K562 (cell line): ENCODE measurements around the gene ATRN. TPM values are rescaled to one million over a fixed set of nuclear protein-coding genes. Genes with fewer than 3 reads are reported as not detected.

ENCODE experiments used
- ATAC-seq: fragments of 200-7000 bp; cut with Tn5 transposase; 3 replicates; pipeline ENCODE4 v1.9.1; 2020; ENCODE audit warnings: moderate library complexity
- BruUV-seq: library from RNA; stranded (reverse); fragments of 400-500 nt; replicated peaks from 2 replicates; lab custom pipeline; 2021; lab: Mats Ljungman, UMichigan
- CTCF ChIA-PET: fragments of 300-600 bp; formaldehyde crosslinking; extraction: SDS; loops from one replicate; lab custom pipeline; 2021; ENCODE audit warnings: low intra/inter-chr PET ratio; lab: Yijun Ruan, JAX
- POLR2A ChIA-PET: fragments of 300-600, 350-650 bp; sonication (Branson Sonifier 250); formaldehyde crosslinking; extraction: SDS; loops from one replicate; lab custom pipeline; 2021; ENCODE audit warnings: antibody characterized with exemption, inconsistent platforms; lab: Yijun Ruan, JAX
- DNase-seq, 4 experiments: peaks; one replicate each; pipeline versions ENCODE4 v3.0.0 to v3.0.0-alpha.2; 2011 to 2018; ENCODE audit warnings: low spot score in 3 of 4, mixed read lengths in 3 of 4; ENCODE audit errors: extremely low read depth in 1 of 4
- FAIRE-seq: peaks from 2 replicates; lab custom pipeline; 2011; peaks lifted over from hg19 to GRCh38; lab: Jason Lieb, UNC
- H2AFZ ChIP-seq: 2 replicates; pipeline ENCODE4 v1.6.0; 2011; ENCODE audit warnings: low read depth, low read length, control low read depth, inconsistent platforms
- H3K27ac ChIP-seq: fragments of 200-600 bp; 3 replicates; pipeline ENCODE4 v1.8.0; 2011; ENCODE audit warnings: low read depth, mild to moderate bottlenecking, control low read depth, inconsistent platforms, low read length, moderate library complexity, mixed read lengths; ENCODE audit errors: extremely low read depth
- H3K27me3 ChIP-seq, 2 experiments: fragments of 300-600 bp in 1 of 2; 2 replicates in 1 of 2; 3 replicates in 1 of 2; pipeline versions ENCODE4 v1.6.0 to v1.8.0; 2011; ENCODE audit warnings: inconsistent platforms in 2 of 2, low read length in 2 of 2, mild to moderate bottlenecking in 1 of 2, mixed read lengths in 1 of 2, moderate library complexity in 1 of 2; ENCODE audit not compliant: control insufficient read depth in 2 of 2, insufficient read depth in 2 of 2
- H3K36me3 ChIP-seq: fragments of 300-600 bp; 3 replicates; pipeline ENCODE4 v1.8.0; 2011; ENCODE audit warnings: mild to moderate bottlenecking, low read length, inconsistent platforms; ENCODE audit not compliant: control insufficient read depth, insufficient read depth
- H3K4me1 ChIP-seq, 2 experiments: fragments of 200-600 bp in 1 of 2; replicated peaks in 1 of 2; 2 replicates in 1 of 2; 3 replicates in 1 of 2; pipeline versions ENCODE4 v1.5.1 to v1.8.0; 2011; ENCODE audit warnings: inconsistent platforms in 2 of 2, low read length in 2 of 2, mild to moderate bottlenecking in 1 of 2, mixed read lengths in 1 of 2, moderate library complexity in 1 of 2; ENCODE audit not compliant: control insufficient read depth in 2 of 2, insufficient read depth in 2 of 2
- H3K4me2 ChIP-seq: 2 replicates; pipeline ENCODE4 v1.6.1; 2011; ENCODE audit warnings: low read length, control low read depth, inconsistent platforms, mixed read lengths; ENCODE audit not compliant: insufficient read depth
- H3K4me3 ChIP-seq: fragments of 200-600 bp; sonication (generic), shearing (Covaris generic); 2 replicates; pipeline ENCODE4 v1.5.1; 2016; ENCODE audit warnings: control low read depth, inconsistent platforms
- H3K79me2 ChIP-seq: fragments of 200-600 bp; 3 replicates; pipeline ENCODE4 v1.8.0; 2011; ENCODE audit warnings: low read length, inconsistent platforms; ENCODE audit not compliant: control insufficient read depth, insufficient read depth
- H3K9ac ChIP-seq, 2 experiments: 2 replicates each; pipeline versions ENCODE4 v1.6.0 to v1.6.1; 2011; ENCODE audit warnings: low read depth in 2 of 2, low read length in 2 of 2, control low read depth in 1 of 2, inconsistent platforms in 1 of 2, mild to moderate bottlenecking in 1 of 2, mixed read lengths in 1 of 2; ENCODE audit not compliant: insufficient read depth in 1 of 2
- H3K9me1 ChIP-seq: one replicate; pipeline ENCODE4 v1.6.0; 2011; ENCODE audit warnings: inconsistent platforms, mild to moderate bottlenecking, low read length, moderate library complexity; ENCODE audit not compliant: control insufficient read depth, insufficient read depth
- H3K9me3 ChIP-seq: replicated peaks from 2 replicates; pipeline ENCODE4 v1.5.1; 2011; ENCODE audit warnings: low read depth, low read length, inconsistent platforms; ENCODE audit not compliant: control insufficient read depth, insufficient read depth
- H4K20me1 ChIP-seq: replicated peaks from 2 replicates; pipeline ENCODE4 v1.6.1; 2011; ENCODE audit warnings: low read length, inconsistent platforms, mixed read lengths; ENCODE audit not compliant: control insufficient read depth, insufficient read depth
- CHAMP1 ChIP-seq: fragments of 450-650 bp; IDR thresholded peaks from 2 replicates; pipeline ENCODE4 v1.6.1; 2016; ENCODE audit warnings: mild to moderate bottlenecking
- EP400 ChIP-seq: fragments of 450-650 bp; IDR thresholded peaks from 2 replicates; pipeline ENCODE4 v1.6.1; 2017; ENCODE audit warnings: antibody characterized with exemption, mild to moderate bottlenecking, moderate library complexity
- GABPB1 ChIP-seq: sonication (generic); formaldehyde crosslinking; IDR thresholded peaks from 2 replicates; pipeline ENCODE4 v1.8.0; 2022; ENCODE audit warnings: mild to moderate bottlenecking, missing genetic modification reagents
- HDGF ChIP-seq: fragments of 450-650 bp; IDR thresholded peaks from 2 replicates; pipeline ENCODE4 v1.6.1; 2016
- ILK ChIP-seq: fragments of 450-650 bp; IDR thresholded peaks from 2 replicates; pipeline ENCODE4 v1.6.1; 2016; ENCODE audit warnings: missing genetic modification characterization, low read depth, mild to moderate bottlenecking, missing compliant biosample characterization, moderate library complexity, borderline replicate concordance
- OTX1 ChIP-seq: fragments of 450-650 bp; formaldehyde crosslinking; IDR thresholded peaks from 2 replicates; pipeline ENCODE4 v1.4.0; 2022; ENCODE audit warnings: mild to moderate bottlenecking
- STAT6 ChIP-seq: sonication (generic); formaldehyde crosslinking; IDR thresholded peaks from 2 replicates; pipeline ENCODE4 v1.8.1; 2023; ENCODE audit warnings: mild to moderate bottlenecking, missing genetic modification reagents
- TRIM28 ChIP-seq: fragments of 450-650 bp; IDR thresholded peaks from 2 replicates; pipeline ENCODE4 v1.6.1; 2017
- ZFP36 ChIP-seq: fragments of 150-350 bp; IDR thresholded peaks from 2 replicates; pipeline ENCODE4 v1.6.1; 2018; ENCODE audit warnings: low read length, low read depth; ENCODE audit not compliant: partially characterized antibody
- WGBS: fragments of 100-300 bp; shearing (Covaris generic); methylation state at CpG from one replicate; pipeline ENCODE4 v1.1.6; 2016; ENCODE audit warnings: low coverage, mixed read lengths; ENCODE audit not compliant: insufficient coverage; ENCODE audit errors: missing lambda C conversion rate; 5-methylcytosine and 5-hydroxymethylcytosine counted together
- in situ Hi-C: fragments of 300-500 bp; cut with MboI; formaldehyde crosslinking; loops from 4 replicates; pipeline ENCODE4 v1.15.0; 2018; ENCODE audit warnings: inconsistent platforms, mixed read lengths
- intact Hi-C: fragments of 100-400 bp; cut with micrococcal nuclease; formaldehyde crosslinking; loops from 2 replicates; pipeline ENCODE4 v1.14.2; 2022
- polyA plus RNA-seq, 8 experiments: library from polyadenylated mRNA; depleted of rRNA in 4 of 8; stranded (reverse) in 5 of 8; unstranded in 3 of 8; fragments of >200 nt; fragmentation: Nextera tagmentation in 2 of 8; fragmentation: Illumina TruSeq in 1 of 8; extraction: Ambion mirVana in 2 of 8; extraction: Trizol in 1 of 8; gene quantifications; 2 replicates each; pipeline versions ENCODE4 v1.2.1 to v1.2.3, GENCODE V29; 2011 to 2014; ENCODE audit warnings: inconsistent platforms in 1 of 8, missing spikeins in 1 of 8
- total RNA-seq, 7 experiments: library from RNA; depleted of rRNA in 6 of 7; stranded (reverse); fragments of >200 nt in 6 of 7; fragmentation: Illumina TruSeq in 2 of 7; extraction: Trizol in 2 of 7; gene quantifications; 2 replicates each; pipeline versions ENCODE4 v1.2.1 to v1.2.3, GENCODE V29; 2011 to 2021; ENCODE audit warnings: low replicate concordance in 1 of 7

Gene ATRN
- total and polyA plus RNA-seq, 9 of the 15 experiments (the other 6 are each of a cell fraction or from before 2014, with no cell fraction given), result 0.69 to 16.5 (median 7.6) TPM

GRCh38 chr20:3674995-3675900 lies 204.4 kb downstream of the ATRN start:
- Histone ChIP-seq H3K27me3 (peaks cover 2 to 44% of the 10 kb centered on the region in 2 experiments; a peak in 3 of 5 replicates), H3K4me3 (no peak overlapping the region), H3K79me2 (no peaks in the 10 kb centered on the region), H3K9me1 (no peaks in the 10 kb centered on the region), H3K27ac (no peak overlapping the region), H2AFZ (no peak overlapping the region), H3K4me2 (no peak overlapping the region), H3K9me3 (no peaks in the 10 kb centered on the region), H3K9ac (no peak overlapping the region), H3K4me1 (peaks cover 0 to 37% of the 10 kb centered on the region in 2 experiments; a peak in 2 of 5 replicates), H4K20me1 (0 out of 2 replicates have a peak, but pooled peaks cover 5% of the 10 kb centered on the region), H3K36me3 (no peaks in the 10 kb centered on the region)
- no TSS peak for BruUV-seq
- in situ Hi-C loops, result no loop called here
- POLR2A ChIA-PET, result no interaction called here
- TF ChIP-seq HDGF (no peak), GABPB1 (CRISPR knock-in tag) (no peak), ZFP36 (peak; percentile 61)
- intact Hi-C loops, result loop anchor here (10.0 kb wide), 1 partner anchor 110 kb away; the partner anchor contains the start of genes CENPB and SPEF1
- 4% methylated on average over 11 of the region's 13 CpGs for WGBS
- CTCF ChIA-PET, result interaction anchor here (0.7 to 1.7 kb wide), 2 partner anchors 36 to 857 kb away, joined by 3 to 12 read pairs; no protein-coding TSS in a partner anchor
- FAIRE-seq, result no peak
- no peak for ATAC-seq
- no peak for DNase-seq

GRCh38 chr20:3677733-3678132 lies 206.9 kb downstream of the ATRN start:
- Histone ChIP-seq H2AFZ (no peak overlapping the region), H3K9ac (peak overlapping the region in 1 of 2 experiments; percentile 35; a peak in 1 of 4 replicates), H3K27me3 (peaks cover 0 to 25% of the 10 kb centered on the region in 2 experiments; a peak in 2 of 5 replicates), H4K20me1 (no peaks in the 10 kb centered on the region), H3K4me3 (no peak overlapping the region), H3K4me1 (peaks cover 0 to 44% of the 10 kb centered on the region in 2 experiments; a peak in 2 of 5 replicates), H3K79me2 (no peaks in the 10 kb centered on the region), H3K9me3 (no peaks in the 10 kb centered on the region), H3K9me1 (no peaks in the 10 kb centered on the region), H3K27ac (no peak overlapping the region), H3K4me2 (no peak overlapping the region), H3K36me3 (no peaks in the 10 kb centered on the region)
- DNase-seq, result no peak
- ChIA-PET CTCF (no interaction called here), POLR2A (interaction anchor here (0.6 kb wide), 1 partner anchor 12 kb away, joined by 3 read pairs; no protein-coding TSS in a partner anchor)
- in situ Hi-C loops, result no loop called here
- intact Hi-C loops, result loop anchor here (10.0 kb wide), 1 partner anchor 107 kb away; the partner anchor contains the start of genes CENPB and SPEF1
- BruUV-seq, result no TSS peak
- FAIRE-seq, result no peak
- 19% methylated on average over 5 of the region's 8 CpGs for WGBS
- ATAC-seq, result no peak
- TF ChIP-seq CHAMP1 (no peak), ILK (tag) (no peak), EP400 (no peak), OTX1 (CRISPR knock-in tag) (no peak), TRIM28 (no peak), STAT6 (no peak)
